Tibial nerve (tissue), 4 donors: ENCODE data around the gene ARHGEF11. TPM values are rescaled to one million over a fixed set of nuclear protein-coding genes. Genes with fewer than 3 reads are reported as not detected.

Experiments
- DNase-seq, 2 donors: peaks; one replicate each; pipeline ENCODE4 v3.0.0-alpha.2; 2019; ENCODE audit warnings: low spot score in 2 of 2
- H3K27ac ChIP-seq, 4 donors: fragments of 200-600 bp; sonication (generic) in 3 of 4; one replicate each; pipeline ENCODE4 v1.5.1; 2017 to 2019; ENCODE audit warnings: mild to moderate bottlenecking in 1 of 4
- H3K27me3 ChIP-seq, 2 donors: fragments of 200-600 bp; sonication (generic) in 1 of 2; one replicate each; pipeline versions ENCODE4 v1.5.1 to v1.6.0; 2017 to 2019
- H3K36me3 ChIP-seq, 3 donors: fragments of 200-600 bp; sonication (generic); one replicate each; pipeline ENCODE4 v1.5.1; 2018 to 2019
- H3K4me1 ChIP-seq, 4 donors: fragments of 200-600 bp; sonication (generic) in 3 of 4; one replicate each; pipeline ENCODE4 v1.5.1; 2017 to 2019
- H3K4me3 ChIP-seq, 4 donors: fragments of 200-600 bp; sonication (generic) in 3 of 4; one replicate each; pipeline ENCODE4 v1.5.1; 2017 to 2019; ENCODE audit warnings: mild to moderate bottlenecking in 1 of 4, moderate library complexity in 1 of 4
- H3K9me3 ChIP-seq, 4 donors: fragments of 200-600 bp; sonication (generic) in 3 of 4; one replicate each; pipeline ENCODE4 v1.5.1; 2017 to 2019
- CTCF ChIP-seq, 5 experiments: fragments of 200-600 bp in 3 of 5; fragments of 450-650 bp in 2 of 5; sonication (generic) in 3 of 5; IDR thresholded peaks; one replicate each; pipeline ENCODE4 v1.5.1; 2016 to 2019; ENCODE audit warnings: antibody characterized with exemption in 5 of 5, mild to moderate bottlenecking in 3 of 5, moderate library complexity in 2 of 5
- EP300 ChIP-seq, 2 donors: sonication (generic); formaldehyde crosslinking; IDR thresholded peaks; one replicate each; pipeline ENCODE4 v1.6.1; 2017; ENCODE audit warnings: antibody characterized with exemption in 2 of 2, mild to moderate bottlenecking in 1 of 2
- POLR2A ChIP-seq, 2 donors: fragments of 450-650 bp; IDR thresholded peaks; one replicate each; pipeline ENCODE4 v1.6.1; 2017; ENCODE audit warnings: antibody characterized with exemption in 2 of 2, mild to moderate bottlenecking in 2 of 2, moderate library complexity in 2 of 2
- WGBS, 2 donors: methylation state at CpG; one replicate each; pipeline ENCODE4 v1.1.5; 2018; 5-methylcytosine and 5-hydroxymethylcytosine counted together
- total RNA-seq, 4 donors: library from RNA; depleted of rRNA; stranded (reverse); fragments of >200 nt; gene quantifications; one replicate each; pipeline ENCODE4 v1.1.0, GENCODE V29; 2016

The ARHGEF11 gene
- total RNA-seq, 4 donors from 2014 or later: 41.3 to 58.4 (median 46.8) TPM

GRCh38 chr1:156947127-156947526, 98.4 kb downstream of the ARHGEF11 start:
- no peaks in the 10 kb centered on the region for H3K9me3 ChIP-seq
- no peak overlapping the region for H3K4me3 ChIP-seq
- H3K36me3 ChIP-seq: peaks cover 0 to 100% (median 6%) of the 10 kb centered on the region in 3 donors
- H3K27me3 ChIP-seq: no peaks in the 10 kb centered on the region
- no peak for TF ChIP-seq POLR2A (IDR thresholded peaks at IDR 0.05)
- TF ChIP-seq CTCF (IDR thresholded peaks at IDR 0.05): no peak
- no peak for TF ChIP-seq EP300 (IDR thresholded peaks at IDR 0.05)
- 96 to 97% methylated on average over 9 of the region's 9 CpGs for WGBS, 2 donors
- no peak overlapping the region for H3K27ac ChIP-seq
- H3K4me1 ChIP-seq: no peaks in the 10 kb centered on the region
- no peak for DNase-seq

GRCh38 chr1:156945881-156946661, 99.5 kb downstream of the ARHGEF11 start:
- TF ChIP-seq EP300 (IDR thresholded peaks at IDR 0.05) (no peak), CTCF (IDR thresholded peaks at IDR 0.05) (no peak)
- H3K9me3 ChIP-seq: no peaks in the 10 kb centered on the region
- peaks cover 0 to 100% (median 6%) of the 10 kb centered on the region in 3 donors for H3K36me3 ChIP-seq
- no peaks in the 10 kb centered on the region for H3K27me3 ChIP-seq
- no peak overlapping the region for H3K27ac ChIP-seq
- H3K4me3 ChIP-seq: no peak overlapping the region
- DNase-seq: no peak
- WGBS, 2 donors: 76 to 80% methylated on average over 11 of the region's 11 CpGs
- no peaks in the 10 kb centered on the region for H3K4me1 ChIP-seq

GRCh38 chr1:156944848-156945247, 100.7 kb downstream of the ARHGEF11 start:
- Histone ChIP-seq H3K36me3 (peaks cover 0 to 100% (median 6%) of the 10 kb centered on the region in 3 donors), H3K27me3 (no peaks in the 10 kb centered on the region), H3K9me3 (no peaks in the 10 kb centered on the region), H3K4me1 (no peaks in the 10 kb centered on the region), H3K27ac (no peak overlapping the region), H3K4me3 (no peak overlapping the region)
- 96 to 98% methylated on average over 8 of the region's 8 CpGs for WGBS, 2 donors
- DNase-seq: no peak
- TF ChIP-seq POLR2A (IDR thresholded peaks at IDR 0.05) (no peak), CTCF (IDR thresholded peaks at IDR 0.05) (no peak), EP300 (IDR thresholded peaks at IDR 0.05) (no peak)

- H3K27ac ChIP-seq: no peak overlapping the region
- H3K36me3 ChIP-seq: peaks cover 0 to 100% (median 6%) of the 10 kb centered on the region in 3 donors
- 94 to 100% methylated on average over 1 of the region's 1 CpG for WGBS, 2 donors
- no peaks in the 10 kb centered on the region for H3K9me3 ChIP-seq
- H3K4me3 ChIP-seq: no peak overlapping the region
- no peaks in the 10 kb centered on the region for H3K27me3 ChIP-seq
- TF ChIP-seq CTCF (IDR thresholded peaks at IDR 0.05): no peak
- TF ChIP-seq POLR2A (IDR thresholded peaks at IDR 0.05): no peak
- no peak for TF ChIP-seq EP300 (IDR thresholded peaks at IDR 0.05)
- no peak for DNase-seq
- no peaks in the 10 kb centered on the region for H3K4me1 ChIP-seq
These were observed 101.3 kb downstream of the ARHGEF11 start for GRCh38 chr1:156944268-156944667.

GRCh38 chr1:156943756-156944155, 101.8 kb downstream of the ARHGEF11 start:
- WGBS, 2 donors: 97 to 100% methylated on average over 2 to 3 of the region's 3 CpGs
- TF ChIP-seq POLR2A (IDR thresholded peaks at IDR 0.05) (no peak), EP300 (IDR thresholded peaks at IDR 0.05) (no peak), CTCF (IDR thresholded peaks at IDR 0.05) (no peak)
- H3K9me3 ChIP-seq: no peaks in the 10 kb centered on the region
- no peak overlapping the region for H3K27ac ChIP-seq
- H3K27me3 ChIP-seq: no peaks in the 10 kb centered on the region
- H3K4me1 ChIP-seq: no peaks in the 10 kb centered on the region
- DNase-seq: no peak
- H3K4me3 ChIP-seq: no peak overlapping the region
- H3K36me3 ChIP-seq: peaks cover 0 to 100% (median 6%) of the 10 kb centered on the region in 3 donors
